Measurements from ENCODE around the gene RHBDD2. TPM values are rescaled to one million over a fixed set of nuclear protein-coding genes. Genes with fewer than 3 reads are reported as not detected.
"Not testable (repeated sequence)": the region's sequence is repeated elsewhere in the genome, so short reads cannot be mapped to it uniquely, and the experiment has no call there.

Gene RHBDD2
- total and polyA plus RNA-seq, 3 experiments from 2014 or later: 39.8 to 108 (median 44.6) TPM

DNA sequence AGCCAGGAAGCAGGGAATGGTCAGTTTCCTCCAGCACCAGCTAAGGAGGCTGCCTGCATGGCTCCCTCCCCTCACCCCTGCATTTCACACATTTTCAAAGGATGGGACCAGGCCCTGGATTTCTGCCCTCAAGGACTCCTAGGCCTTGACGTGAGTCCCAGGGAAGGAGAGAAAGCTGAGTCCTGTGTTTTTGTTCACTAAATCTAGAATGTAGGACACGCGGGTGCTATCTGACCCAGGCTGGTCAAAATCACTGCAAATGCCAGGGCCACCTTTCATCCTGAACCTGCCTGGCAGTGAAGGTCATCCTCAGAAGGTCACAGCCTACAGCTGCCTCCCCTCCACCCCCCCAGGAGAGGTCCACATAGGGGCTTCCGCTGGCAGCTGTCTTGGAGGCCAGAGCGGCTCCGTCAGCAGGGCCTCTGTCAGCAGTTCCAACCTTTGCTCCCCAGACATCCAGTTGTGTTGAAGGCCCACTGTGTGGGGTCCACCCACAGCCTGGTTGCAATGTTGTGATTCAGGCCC, 18.0 kb downstream of the RHBDD2 start:
- Mint-ChIP-seq H3K4me1 (no peaks in the 10 kb centered on the region), H3K4me3 (no peak overlapping the region), H3K27ac (no peak overlapping the region), H3K9me3 (no peaks in the 10 kb centered on the region), H3K27me3 (no peaks in the 10 kb centered on the region), H3K36me3 (no peaks in the 10 kb centered on the region)
- no peaks in the 10 kb centered on the region for H3K4me1 ChIP-seq (ENCODE audit: insufficient read depth, low read length)
- no peak overlapping the region for H3K4me3 ChIP-seq (ENCODE audit: low read length)
- DNase-seq: no peak
- H3K9me3 ChIP-seq (ENCODE audit: low read length): no peaks in the 10 kb centered on the region
- ChIA-PET POLR2A (no interaction called here), CTCF (no interaction called here)
- H3K27ac ChIP-seq (ENCODE audit: low read depth, low read length): no peak overlapping the region
- H3K27me3 ChIP-seq (ENCODE audit: insufficient read depth, low read length, poor library complexity, severe bottlenecking): no peaks in the 10 kb centered on the region
- H3K36me3 ChIP-seq (ENCODE audit: insufficient read depth, low read length): no peaks in the 10 kb centered on the region

DNA sequence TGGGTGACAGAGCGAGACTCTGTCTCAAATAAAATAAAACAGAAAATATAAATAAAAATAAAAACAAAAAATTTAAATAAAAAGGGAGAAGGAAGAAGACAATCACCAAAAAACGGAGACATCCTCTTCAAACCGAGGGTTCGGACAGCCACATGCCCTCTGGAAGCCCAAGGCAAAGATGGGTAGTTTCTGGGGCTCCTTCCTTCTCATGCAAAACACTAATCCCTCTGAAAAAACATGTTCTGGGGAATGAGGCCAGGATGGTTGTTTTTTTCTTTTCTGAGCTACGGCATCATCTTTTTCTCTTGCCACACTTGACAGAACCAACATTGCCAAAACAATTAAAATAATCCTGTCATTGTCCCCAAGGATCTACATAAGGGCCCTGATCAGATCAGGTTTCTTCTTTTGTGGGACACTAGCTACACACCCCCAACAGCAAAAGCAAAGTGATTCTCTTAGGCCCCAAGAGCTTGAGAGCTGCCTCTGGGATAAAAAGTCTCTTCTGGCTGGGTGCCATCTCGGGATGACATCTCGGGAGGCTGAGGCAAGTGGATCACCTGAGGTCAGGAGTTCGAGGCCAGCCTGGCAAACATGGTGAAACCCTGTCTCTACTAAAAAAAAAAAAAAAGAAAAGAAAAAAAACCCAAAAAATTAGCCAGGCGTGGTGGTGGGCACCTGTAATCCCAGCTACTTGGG, 21.9 kb downstream of the RHBDD2 start:
- H3K27me3 Mint-ChIP-seq: peaks cover 0 to 4% of the 10 kb centered on the region in 2 donors
- no peak overlapping the region for H3K4me3 ChIP-seq (ENCODE audit: low read length)
- no peaks in the 10 kb centered on the region for H3K36me3 ChIP-seq (ENCODE audit: insufficient read depth, low read length)
- H3K4me1 ChIP-seq (ENCODE audit: insufficient read depth, low read length): no peaks in the 10 kb centered on the region
- no peaks in the 10 kb centered on the region for H3K27me3 ChIP-seq (ENCODE audit: insufficient read depth, low read length, poor library complexity, severe bottlenecking)
- no peak overlapping the region for H3K4me3 Mint-ChIP-seq
- CTCF ChIA-PET: interaction anchor here (1.9 kb wide), 1 partner anchor 10 kb away, joined by 6 read pairs; no protein-coding TSS in a partner anchor
- no peak overlapping the region for H3K27ac ChIP-seq (ENCODE audit: low read depth, low read length)
- H3K27ac Mint-ChIP-seq: no peak overlapping the region
- no peaks in the 10 kb centered on the region for H3K4me1 Mint-ChIP-seq
- POLR2A ChIA-PET: interaction anchor here (0.6 kb wide), 1 partner anchor 180 kb away, joined by 3 read pairs; no protein-coding TSS in a partner anchor
- no peaks in the 10 kb centered on the region for H3K36me3 Mint-ChIP-seq
- no peaks in the 10 kb centered on the region for H3K9me3 Mint-ChIP-seq
- no peak for DNase-seq
- H3K9me3 ChIP-seq (ENCODE audit: low read length): no peaks in the 10 kb centered on the region

DNA sequence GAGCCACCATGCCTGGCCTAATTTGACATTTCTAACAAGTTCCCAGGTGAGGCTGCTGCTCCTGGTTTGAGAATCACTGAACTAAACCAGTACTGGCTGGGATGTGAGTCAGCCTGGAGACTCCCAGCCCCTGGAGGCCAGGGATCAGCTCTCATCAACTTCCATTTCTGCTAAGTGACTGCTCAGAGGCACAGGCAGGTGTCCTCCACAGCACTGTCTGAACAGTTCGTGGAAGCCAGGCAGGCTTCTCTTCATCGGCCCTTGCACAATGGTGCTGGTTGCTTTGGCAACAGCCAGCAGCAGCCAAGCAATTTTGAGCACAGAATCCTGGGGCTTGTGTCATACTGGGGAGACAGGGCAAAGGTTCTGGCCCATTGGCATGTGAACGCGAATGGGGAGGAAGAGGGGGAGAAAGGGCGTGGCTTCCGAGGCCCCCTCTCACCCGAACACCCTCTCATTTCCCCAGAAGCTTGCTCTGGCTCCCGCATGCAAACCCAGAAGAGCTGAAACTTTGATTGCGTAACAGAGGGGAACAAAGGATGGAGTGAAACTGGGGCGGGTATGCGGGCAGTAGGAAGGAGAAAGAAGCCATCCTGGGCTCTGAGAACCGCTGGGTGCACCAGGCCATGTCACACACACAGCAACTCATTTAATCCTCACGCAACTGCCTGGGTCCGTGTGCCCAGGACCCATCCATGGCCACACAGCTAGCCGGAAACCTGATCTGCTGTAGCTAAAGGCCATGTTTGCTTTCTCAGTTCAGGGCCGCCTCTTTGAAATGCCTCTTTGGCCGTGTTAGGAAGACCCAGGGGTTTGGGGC, 27.2 kb downstream of the RHBDD2 start:
- DNase-seq: no peak
- H3K27me3 Mint-ChIP-seq: peaks cover 0 to 4% of the 10 kb centered on the region in 2 donors
- ChIA-PET CTCF (no interaction called here), POLR2A (interaction anchor here (0.6 kb wide), 1 partner anchor 31 kb away, joined by 12 read pairs; no protein-coding TSS in a partner anchor)
- peak overlapping the region in 2 of 8 donors; percentile 26 to 77 for H3K27ac Mint-ChIP-seq
- Histone ChIP-seq H3K4me1 (ENCODE audit: insufficient read depth, low read length) (no peaks in the 10 kb centered on the region), H3K36me3 (ENCODE audit: insufficient read depth, low read length) (no peaks in the 10 kb centered on the region), H3K27ac (ENCODE audit: low read depth, low read length) (no peak overlapping the region), H3K9me3 (ENCODE audit: low read length) (no peaks in the 10 kb centered on the region), H3K27me3 (ENCODE audit: insufficient read depth, low read length, poor library complexity, severe bottlenecking) (no peaks in the 10 kb centered on the region), H3K4me3 (ENCODE audit: low read length) (no peak overlapping the region)
- no peaks in the 10 kb centered on the region for H3K36me3 Mint-ChIP-seq
- H3K4me1 Mint-ChIP-seq: no peaks in the 10 kb centered on the region
- no peaks in the 10 kb centered on the region for H3K9me3 Mint-ChIP-seq
- no peak overlapping the region for H3K4me3 Mint-ChIP-seq

DNA sequence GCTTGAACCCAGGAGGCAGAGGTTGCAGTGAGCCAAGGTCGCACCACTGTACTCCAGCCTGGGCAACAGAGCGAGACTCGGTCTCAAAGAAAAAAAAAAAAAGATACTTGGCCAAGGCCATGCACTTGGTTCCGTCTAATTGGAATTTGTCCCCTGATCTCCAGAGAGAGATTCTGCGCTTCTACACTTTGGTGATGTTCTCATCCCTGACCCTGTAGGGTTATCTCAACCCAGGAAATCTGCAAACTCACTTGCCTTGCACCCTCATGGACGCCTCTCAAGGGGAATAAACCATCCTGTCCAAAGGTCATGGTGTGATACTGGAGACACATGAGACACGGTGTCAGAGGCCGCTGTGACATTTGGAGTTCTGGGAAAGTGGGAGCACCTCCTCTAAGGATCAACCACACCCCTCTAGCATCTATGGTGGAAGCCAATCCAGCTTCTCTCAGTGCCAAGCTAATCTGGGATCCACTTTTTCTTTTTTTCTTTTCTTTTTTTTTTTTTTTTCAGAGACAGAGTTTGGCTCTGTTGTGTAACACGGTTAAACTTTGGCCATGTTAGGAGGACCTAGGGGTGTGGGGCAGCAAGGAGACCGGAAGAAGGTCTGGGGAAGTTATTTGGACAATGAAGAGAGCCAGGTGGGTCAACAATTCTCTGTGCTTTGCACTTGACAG, 28.3 kb downstream of the RHBDD2 start:
- peaks cover 0 to 4% of the 10 kb centered on the region in 2 donors for H3K27me3 Mint-ChIP-seq
- H3K4me3 Mint-ChIP-seq: no peak overlapping the region
- Histone ChIP-seq H3K4me1 (ENCODE audit: insufficient read depth, low read length) (no peaks in the 10 kb centered on the region), H3K27me3 (ENCODE audit: insufficient read depth, low read length, poor library complexity, severe bottlenecking) (no peaks in the 10 kb centered on the region), H3K36me3 (ENCODE audit: insufficient read depth, low read length) (no peaks in the 10 kb centered on the region), H3K4me3 (ENCODE audit: low read length) (no peak overlapping the region), H3K9me3 (ENCODE audit: low read length) (no peaks in the 10 kb centered on the region), H3K27ac (ENCODE audit: low read depth, low read length) (no peak overlapping the region)
- no peak for DNase-seq
- H3K9me3 Mint-ChIP-seq: no peaks in the 10 kb centered on the region
- H3K36me3 Mint-ChIP-seq: no peaks in the 10 kb centered on the region
- H3K27ac Mint-ChIP-seq: no peak overlapping the region
- ChIA-PET POLR2A (no interaction called here), CTCF (no interaction called here)
- no peaks in the 10 kb centered on the region for H3K4me1 Mint-ChIP-seq

DNA sequence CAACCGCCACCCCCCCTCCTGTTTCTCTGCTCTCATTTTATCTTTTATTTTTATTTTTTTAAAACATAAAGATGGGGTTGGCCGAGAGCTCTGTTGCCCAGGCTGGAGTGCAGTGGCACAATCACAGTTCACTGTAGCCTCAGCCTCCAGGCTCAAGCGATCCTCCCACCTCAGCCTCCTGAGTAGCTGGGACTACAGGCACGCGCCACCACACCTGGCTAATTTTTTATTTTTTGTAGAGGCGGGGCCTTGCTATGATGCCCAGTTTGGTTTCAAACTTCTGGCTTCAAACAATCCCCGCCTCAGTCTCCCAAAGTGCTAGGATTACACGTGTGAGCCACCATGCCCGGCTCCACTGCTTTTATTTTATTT, 28.8 kb downstream of the RHBDD2 start:
- not testable (repeated sequence) for H3K9me3 Mint-ChIP-seq, H3K4me1 Mint-ChIP-seq

DNA sequence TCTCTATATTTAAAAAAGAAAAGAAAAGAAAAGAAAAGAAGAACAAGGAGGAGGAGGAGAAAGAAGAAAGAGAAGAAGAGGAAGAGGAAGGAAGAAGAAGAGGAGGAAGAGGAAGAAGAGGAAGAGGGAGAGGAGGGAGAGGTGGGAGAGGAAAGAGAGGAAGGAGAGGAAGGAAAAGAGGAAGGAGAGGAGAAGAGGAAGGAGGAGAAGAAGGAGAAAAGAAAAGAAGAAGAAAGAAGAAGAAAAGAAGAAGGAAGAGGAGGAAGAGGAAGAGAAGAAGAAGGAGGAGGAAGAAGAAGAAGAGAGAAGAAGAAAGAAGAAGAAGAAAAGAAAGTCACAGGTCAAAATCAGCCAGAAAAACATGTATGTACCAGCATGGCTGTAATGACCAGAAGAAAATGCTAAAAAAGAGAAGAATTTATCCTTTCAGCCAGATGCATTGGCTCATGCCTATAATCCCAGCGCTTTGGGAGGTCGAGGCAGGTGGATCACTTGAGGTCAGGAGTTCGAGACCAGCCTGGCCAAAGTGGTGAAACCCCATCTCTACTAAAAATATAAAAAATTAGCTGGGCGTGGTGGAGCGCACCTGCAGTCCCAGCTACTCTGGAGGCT, 30.8 kb downstream of the RHBDD2 start:
- Mint-ChIP-seq H3K27ac (no peak overlapping the region), H3K36me3 (peaks cover 0 to 3% (median 0%) of the 10 kb centered on the region in 3 donors), H3K27me3 (no peaks in the 10 kb centered on the region), H3K9me3 (no peaks in the 10 kb centered on the region), H3K4me1 (peaks cover 7 to 11% (median 8%) of the 10 kb centered on the region in 3 donors), H3K4me3 (peak overlapping the region in 1 of 7 donors; percentile 29)
- H3K27me3 ChIP-seq (ENCODE audit: insufficient read depth, low read length, poor library complexity, severe bottlenecking): no peaks in the 10 kb centered on the region
- no peaks in the 10 kb centered on the region for H3K36me3 ChIP-seq (ENCODE audit: insufficient read depth, low read length)
- DNase-seq: no peak
- ChIA-PET CTCF (no interaction called here), POLR2A (no interaction called here)
- H3K4me1 ChIP-seq (ENCODE audit: insufficient read depth, low read length): peaks cover 8% of the 10 kb centered on the region
- H3K27ac ChIP-seq (ENCODE audit: low read depth, low read length): no peak overlapping the region
- H3K9me3 ChIP-seq (ENCODE audit: low read length): no peaks in the 10 kb centered on the region
- H3K4me3 ChIP-seq (ENCODE audit: low read length): no peak overlapping the region

More for the DNA sequence above, 28.8 kb downstream of the RHBDD2 start:
- CTCF ChIA-PET; H3K4me3 Mint-ChIP-seq; DNase-seq; H3K36me3 Mint-ChIP-seq; POLR2A ChIA-PET; H3K27me3 Mint-ChIP-seq; H3K9me3 ChIP-seq (ENCODE audit: low read length); H3K27ac ChIP-seq (ENCODE audit: low read depth, low read length); H3K27me3 ChIP-seq (ENCODE audit: insufficient read depth, low read length, poor library complexity, severe bottlenecking); H3K4me1 ChIP-seq (ENCODE audit: insufficient read depth, low read length); H3K4me3 ChIP-seq (ENCODE audit: low read length); H3K36me3 ChIP-seq (ENCODE audit: insufficient read depth, low read length): not testable (repeated sequence)
- peak overlapping the region in 1 of 8 donors; percentile 9 for H3K27ac Mint-ChIP-seq

DNA sequence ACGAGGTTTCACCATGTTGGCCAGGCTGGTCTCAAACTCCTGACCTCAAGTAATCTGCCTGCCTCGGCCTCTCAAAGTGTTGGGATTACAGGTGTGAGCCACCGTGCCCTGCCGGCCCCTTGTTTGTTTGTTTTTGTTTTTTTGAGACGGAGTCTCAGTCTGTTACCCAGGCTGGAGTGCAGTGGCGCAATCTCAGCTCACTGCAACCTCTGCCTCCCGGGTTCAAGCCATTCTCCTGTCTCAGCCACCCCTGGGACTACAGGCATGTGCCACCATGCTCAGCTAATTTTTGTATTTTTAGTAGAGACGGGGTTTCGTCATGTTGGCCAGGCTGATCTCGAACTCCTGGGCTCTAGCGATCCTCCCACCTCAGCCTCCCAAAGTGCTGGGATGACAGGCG, 32.4 kb downstream of the RHBDD2 start:
- H3K27ac Mint-ChIP-seq; H3K36me3 ChIP-seq (ENCODE audit: insufficient read depth, low read length); H3K27me3 Mint-ChIP-seq; H3K36me3 Mint-ChIP-seq; POLR2A ChIA-PET; H3K9me3 ChIP-seq (ENCODE audit: low read length); H3K9me3 Mint-ChIP-seq; H3K4me3 Mint-ChIP-seq; H3K27ac ChIP-seq (ENCODE audit: low read depth, low read length); CTCF ChIA-PET; DNase-seq; H3K27me3 ChIP-seq (ENCODE audit: insufficient read depth, low read length, poor library complexity, severe bottlenecking); H3K4me3 ChIP-seq (ENCODE audit: low read length): not testable (repeated sequence)
- H3K4me1 Mint-ChIP-seq: peaks cover 13 to 18% (median 16%) of the 10 kb centered on the region in 3 donors
- peaks cover 12% of the 10 kb centered on the region for H3K4me1 ChIP-seq (ENCODE audit: insufficient read depth, low read length)

Measured in CD8-positive, alpha-beta memory T cell (primary cell).